Measurements from ENCODE around the gene ITPKA. TPM values are rescaled to one million over a fixed set of nuclear protein-coding genes. Genes with fewer than 3 reads are reported as not detected.

Gene ITPKA
- polyA plus RNA-seq, 1 donor from 2014 or later = 0.20 TPM

DNA sequence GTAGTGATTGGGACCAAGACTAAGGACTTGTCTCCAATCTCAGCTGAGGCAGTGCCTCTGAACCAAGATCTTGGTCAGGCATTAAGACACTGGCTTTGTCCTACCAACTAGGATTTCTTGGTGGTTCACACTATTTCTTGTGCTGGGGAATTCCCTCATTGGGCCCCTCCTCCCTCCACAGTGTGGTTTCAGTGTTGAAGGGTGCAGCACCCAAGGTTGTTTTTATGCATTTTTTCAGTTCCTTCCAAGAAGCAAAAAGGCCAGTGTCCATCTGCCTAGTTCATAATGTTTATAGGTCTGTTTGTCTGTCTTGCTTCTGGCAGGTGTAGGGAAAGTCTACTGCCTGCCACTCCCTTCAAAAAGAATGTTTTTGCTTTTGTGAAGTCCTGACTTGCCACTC, 10.6 kb upstream of the ITPKA start:
- no peaks in the 10 kb centered on the region for H4K20me1 ChIP-seq (ENCODE audit: insufficient read depth)
- H3K9me3 ChIP-seq (ENCODE audit: low read length) = no peaks in the 10 kb centered on the region
- no peak overlapping the region for H3K4me3 ChIP-seq (ENCODE audit: low read length)
- no peak overlapping the region for H2AFZ ChIP-seq (ENCODE audit: low read depth, low read length)
- H3K9ac ChIP-seq (ENCODE audit: low read length) = no peak overlapping the region
- H3K79me2 ChIP-seq (replicated peaks; ENCODE audit: insufficient read depth, low read length) = no peaks in the 10 kb centered on the region
- H3K27ac ChIP-seq (ENCODE audit: low read length) = no peak overlapping the region
- no peak overlapping the region for H3K4me2 ChIP-seq (ENCODE audit: low read length)
- H3K9me2 ChIP-seq (ENCODE audit: insufficient read depth, low read length) = no peaks in the 10 kb centered on the region
- TF ChIP-seq TAF1 (IDR thresholded peaks at IDR 0.05; ENCODE audit: low read depth) (no peak), POLR2AphosphoS5 (IDR thresholded peaks at IDR 0.05) (no peak), EP300 (conservative IDR thresholded peaks at IDR 0.05; ENCODE audit: poor library complexity, severe bottlenecking) (no peak), RAD21 (conservative IDR thresholded peaks at IDR 0.05) (no peak), MXI1 (conservative IDR thresholded peaks at IDR 0.05; ENCODE audit: poor library complexity, severe bottlenecking) (no peak)
- TF ChIP-seq, protein P1, sequence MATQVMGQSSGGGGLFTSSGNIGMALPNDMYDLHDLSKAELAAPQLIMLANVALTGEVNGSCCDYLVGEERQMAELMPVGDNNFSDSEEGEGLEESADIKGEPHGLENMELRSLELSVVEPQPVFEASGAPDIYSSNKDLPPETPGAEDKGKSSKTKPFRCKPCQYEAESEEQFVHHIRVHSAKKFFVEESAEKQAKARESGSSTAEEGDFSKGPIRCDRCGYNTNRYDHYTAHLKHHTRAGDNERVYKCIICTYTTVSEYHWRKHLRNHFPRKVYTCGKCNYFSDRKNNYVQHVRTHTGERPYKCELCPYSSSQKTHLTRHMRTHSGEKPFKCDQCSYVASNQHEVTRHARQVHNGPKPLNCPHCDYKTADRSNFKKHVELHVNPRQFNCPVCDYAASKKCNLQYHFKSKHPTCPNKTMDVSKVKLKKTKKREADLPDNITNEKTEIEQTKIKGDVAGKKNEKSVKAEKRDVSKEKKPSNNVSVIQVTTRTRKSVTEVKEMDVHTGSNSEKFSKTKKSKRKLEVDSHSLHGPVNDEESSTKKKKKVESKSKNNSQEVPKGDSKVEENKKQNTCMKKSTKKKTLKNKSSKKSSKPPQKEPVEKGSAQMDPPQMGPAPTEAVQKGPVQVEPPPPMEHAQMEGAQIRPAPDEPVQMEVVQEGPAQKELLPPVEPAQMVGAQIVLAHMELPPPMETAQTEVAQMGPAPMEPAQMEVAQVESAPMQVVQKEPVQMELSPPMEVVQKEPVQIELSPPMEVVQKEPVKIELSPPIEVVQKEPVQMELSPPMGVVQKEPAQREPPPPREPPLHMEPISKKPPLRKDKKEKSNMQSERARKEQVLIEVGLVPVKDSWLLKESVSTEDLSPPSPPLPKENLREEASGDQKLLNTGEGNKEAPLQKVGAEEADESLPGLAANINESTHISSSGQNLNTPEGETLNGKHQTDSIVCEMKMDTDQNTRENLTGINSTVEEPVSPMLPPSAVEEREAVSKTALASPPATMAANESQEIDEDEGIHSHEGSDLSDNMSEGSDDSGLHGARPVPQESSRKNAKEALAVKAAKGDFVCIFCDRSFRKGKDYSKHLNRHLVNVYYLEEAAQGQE (IDR thresholded peaks at IDR 0.05; ENCODE audit: borderline replicate concordance) = no peak
- TF ChIP-seq, protein P2, sequence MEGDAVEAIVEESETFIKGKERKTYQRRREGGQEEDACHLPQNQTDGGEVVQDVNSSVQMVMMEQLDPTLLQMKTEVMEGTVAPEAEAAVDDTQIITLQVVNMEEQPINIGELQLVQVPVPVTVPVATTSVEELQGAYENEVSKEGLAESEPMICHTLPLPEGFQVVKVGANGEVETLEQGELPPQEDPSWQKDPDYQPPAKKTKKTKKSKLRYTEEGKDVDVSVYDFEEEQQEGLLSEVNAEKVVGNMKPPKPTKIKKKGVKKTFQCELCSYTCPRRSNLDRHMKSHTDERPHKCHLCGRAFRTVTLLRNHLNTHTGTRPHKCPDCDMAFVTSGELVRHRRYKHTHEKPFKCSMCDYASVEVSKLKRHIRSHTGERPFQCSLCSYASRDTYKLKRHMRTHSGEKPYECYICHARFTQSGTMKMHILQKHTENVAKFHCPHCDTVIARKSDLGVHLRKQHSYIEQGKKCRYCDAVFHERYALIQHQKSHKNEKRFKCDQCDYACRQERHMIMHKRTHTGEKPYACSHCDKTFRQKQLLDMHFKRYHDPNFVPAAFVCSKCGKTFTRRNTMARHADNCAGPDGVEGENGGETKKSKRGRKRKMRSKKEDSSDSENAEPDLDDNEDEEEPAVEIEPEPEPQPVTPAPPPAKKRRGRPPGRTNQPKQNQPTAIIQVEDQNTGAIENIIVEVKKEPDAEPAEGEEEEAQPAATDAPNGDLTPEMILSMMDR (IDR thresholded peaks at IDR 0.05; ENCODE audit: poor library complexity, severe bottlenecking) = no peak
- H3K27me3 ChIP-seq (ENCODE audit: insufficient read depth, low read depth, low read length) = no peaks in the 10 kb centered on the region
- H3F3A ChIP-seq (ENCODE audit: insufficient read depth, low read length, poor library complexity, severe bottlenecking) = no peaks in the 10 kb centered on the region
- peaks cover 14% of the 10 kb centered on the region for H3K36me3 ChIP-seq (ENCODE audit: insufficient read depth, low read length)

- TF ChIP-seq EZH2 (IDR thresholded peaks at IDR 0.05; ENCODE audit: borderline replicate concordance, insufficient read depth, low read length, poor library complexity, severe bottlenecking) = no peak
- TF ChIP-seq TAF1 (IDR thresholded peaks at IDR 0.05; ENCODE audit: low read depth) = no peak
- TF ChIP-seq, protein P1 (IDR thresholded peaks at IDR 0.05; ENCODE audit: borderline replicate concordance) = no peak
- TF ChIP-seq RAD21 (conservative IDR thresholded peaks at IDR 0.05) = no peak
- no peak overlapping the region for H3K4me3 ChIP-seq (ENCODE audit: low read length)
- no peaks in the 10 kb centered on the region for H3F3A ChIP-seq (ENCODE audit: insufficient read depth, low read length, poor library complexity, severe bottlenecking)
- H3K4me2 ChIP-seq (ENCODE audit: low read length) = no peak overlapping the region
- no peaks in the 10 kb centered on the region for H4K20me1 ChIP-seq (ENCODE audit: insufficient read depth)
- no peak overlapping the region for H3K9ac ChIP-seq (ENCODE audit: low read length)
- H3K36me3 ChIP-seq (ENCODE audit: insufficient read depth, low read length) = peaks cover 14% of the 10 kb centered on the region
- H3K79me2 ChIP-seq (replicated peaks; ENCODE audit: insufficient read depth, low read length) = no peaks in the 10 kb centered on the region
- H2AFZ ChIP-seq (ENCODE audit: low read depth, low read length) = no peak overlapping the region
- no peaks in the 10 kb centered on the region for H3K9me3 ChIP-seq (ENCODE audit: low read length)
- H3K9me2 ChIP-seq (ENCODE audit: insufficient read depth, low read length) = no peaks in the 10 kb centered on the region
- no peak overlapping the region for H3K27ac ChIP-seq (ENCODE audit: low read length)
- H3K27me3 ChIP-seq (ENCODE audit: insufficient read depth, low read depth, low read length) = no peaks in the 10 kb centered on the region
Measured at GRCh38 chr15:41483519-41483918, 10.2 kb upstream of the ITPKA start.

Data from neural cell (in vitro differentiated cells).